SH-SY5Y (cell line): ENCODE results near the gene UNC13A.

Experiments used
- GATA2 ChIP-seq: IDR thresholded peaks from 2 replicates; pipeline ENCODE4 v1.6.1; 2011; ENCODE audit warnings: mild to moderate bottlenecking, low read depth, low read length
- GATA3 ChIP-seq: IDR thresholded peaks from 2 replicates; pipeline ENCODE4 v1.6.1; 2011; ENCODE audit warnings: low read depth, mild to moderate bottlenecking, low read length, moderate library complexity

UNC13A gene

GRCh38 chr19:17575871-17576757 is 112.0 kb downstream of the UNC13A start:
- TF ChIP-seq GATA2 (no peak), GATA3 (no peak)

- TF ChIP-seq GATA3 (no peak), GATA2 (no peak)
These were observed 115.5 kb downstream of the UNC13A start for GRCh38 chr19:17572638-17573037.

GRCh38 chr19:17570791-17571190 is 117.4 kb downstream of the UNC13A start:
- TF ChIP-seq GATA2 (no peak), GATA3 (no peak)

- TF ChIP-seq GATA3: no peak
- TF ChIP-seq GATA2: no peak
These were observed 120.2 kb downstream of the UNC13A start for GRCh38 chr19:17567940-17568339.

GRCh38 chr19:17565611-17566010 is 122.5 kb downstream of the UNC13A start:
- no peak for TF ChIP-seq GATA3

- TF ChIP-seq GATA3: no peak
These were observed 123.4 kb downstream of the UNC13A start for GRCh38 chr19:17564781-17565180.

GRCh38 chr19:17562561-17562960 is 125.6 kb downstream of the UNC13A start:
- no peak for TF ChIP-seq GATA3
- TF ChIP-seq GATA2: no peak

- TF ChIP-seq GATA2 (no peak), GATA3 (no peak)
These were observed 126.1 kb downstream of the UNC13A start for GRCh38 chr19:17562097-17562496.

GRCh38 chr19:17560205-17560595 is 128.0 kb downstream of the UNC13A start:
- TF ChIP-seq GATA3 (no peak), GATA2 (no peak)

GRCh38 chr19:17557466-17557865 is 130.7 kb downstream of the UNC13A start:
- TF ChIP-seq GATA2 (no peak), GATA3 (no peak)

GRCh38 chr19:17556995-17557394 is 131.2 kb downstream of the UNC13A start:
- TF ChIP-seq GATA2: no peak
- no peak for TF ChIP-seq GATA3

- TF ChIP-seq GATA2 (no peak), GATA3 (no peak)
These were observed 132.0 kb downstream of the UNC13A start for GRCh38 chr19:17555929-17556813.

GRCh38 chr19:17555480-17555928 is 132.7 kb downstream of the UNC13A start, which contains the start of gene COLGALT1:
Gene COLGALT1 (plus strand): TSS chr19:17555649. CDS start chr19:17555714, 65 bp downstream.
- TF ChIP-seq GATA3 (no peak), GATA2 (no peak)

- no peak for TF ChIP-seq GATA2
- TF ChIP-seq GATA3: no peak
These were observed 133.1 kb downstream of the UNC13A start for GRCh38 chr19:17554968-17555479.
